Left ventricle myocardium inferior (tissue), 1 donor: ENCODE data around the gene ELF3. TPM values are rescaled to one million over a fixed set of nuclear protein-coding genes. Genes with fewer than 3 reads are reported as not detected.
"Not testable (repeated sequence)": the region's sequence is repeated elsewhere in the genome, so short reads cannot be mapped to it uniquely, and the experiment has no call there.

Experiments
- DNase-seq: peaks from one replicate; pipeline ENCODE4 v3.0.0-alpha.2; 2020
- H3K27ac ChIP-seq: fragments of 200-600 bp; replicated peaks from 2 replicates; pipeline ENCODE4 v1.8.0; 2021
- H3K27me3 ChIP-seq: fragments of 200-600 bp; 2 replicates; pipeline ENCODE4 v1.8.0; 2021; ENCODE audit warnings: low read depth
- H3K36me3 ChIP-seq: fragments of 200-600 bp; 2 replicates; pipeline ENCODE4 v1.8.0; 2021
- H3K4me1 ChIP-seq: fragments of 200-600 bp; 2 replicates; pipeline ENCODE4 v1.8.0; 2021
- H3K4me3 ChIP-seq: fragments of 200-600 bp; 2 replicates; pipeline ENCODE4 v1.8.0; 2021; ENCODE audit warnings: mild to moderate bottlenecking, moderate library complexity
- H3K9me3 ChIP-seq: fragments of 200-600 bp; replicated peaks from 2 replicates; pipeline ENCODE4 v1.8.0; 2021
- intact Hi-C: fragments of 100-400 bp; cut with micrococcal nuclease; formaldehyde crosslinking; loops from one replicate; pipeline ENCODE4 v1.11.0; 2022
- microRNA-seq: library from miRNA; unstranded; fragments of <30 nt; microRNA quantifications from one replicate; pipeline ENCODE4 v1.2.0, GENCODE V29; 2020
- total RNA-seq: library from RNA; stranded (reverse); fragmentation: NEBNext Ultra II Directional; extraction: Animal tissue kit (Norgen Biotek cat#: 25700); gene quantifications from one replicate; pipeline ENCODE4 v1.2.1, GENCODE V29; 2021
- TF ChIP-seq, protein P1 (sequence below): fragments of 200-600 bp; IDR thresholded peaks from 2 replicates; pipeline ENCODE4 v1.8.0; 2021; ENCODE audit warnings: antibody characterized with exemption, mild to moderate bottlenecking, borderline replicate concordance
- donor health status: DM: no; HTN: yes; CAD: no; lungs with severe emphysema.

ELF3 gene
- total RNA-seq, 1 donor from 2014 or later = 0.60 TPM

DNA sequence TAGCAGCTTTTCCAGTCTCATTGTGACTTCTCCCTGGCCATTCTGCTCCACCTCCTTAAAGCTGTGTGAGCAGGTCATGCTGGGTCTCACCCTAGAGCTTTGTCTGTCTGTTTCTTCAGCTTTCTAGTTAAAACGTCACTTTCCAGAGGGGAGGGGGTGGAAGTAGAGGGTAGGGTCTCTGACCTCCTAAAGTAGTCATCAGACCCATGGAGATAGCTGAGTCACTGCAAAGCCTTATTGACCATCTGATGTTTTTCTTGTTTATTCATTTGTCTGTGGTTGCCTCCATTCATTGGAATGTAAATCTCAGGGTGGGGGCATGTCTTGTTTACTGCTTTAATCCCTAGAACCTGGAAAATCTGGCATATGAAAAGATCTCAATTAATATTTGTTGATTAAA lies 52.7 kb downstream of the ELF3 start:
- Histone ChIP-seq H3K36me3 (no peaks in the 10 kb centered on the region), H3K27ac (no peak overlapping the region), H3K4me1 (no peaks in the 10 kb centered on the region), H3K9me3 (no peaks in the 10 kb centered on the region), H3K4me3 (no peak overlapping the region), H3K27me3 (no peaks in the 10 kb centered on the region)
- intact Hi-C loops = no loop called here
- no peak for DNase-seq
- TF ChIP-seq, protein P1, sequence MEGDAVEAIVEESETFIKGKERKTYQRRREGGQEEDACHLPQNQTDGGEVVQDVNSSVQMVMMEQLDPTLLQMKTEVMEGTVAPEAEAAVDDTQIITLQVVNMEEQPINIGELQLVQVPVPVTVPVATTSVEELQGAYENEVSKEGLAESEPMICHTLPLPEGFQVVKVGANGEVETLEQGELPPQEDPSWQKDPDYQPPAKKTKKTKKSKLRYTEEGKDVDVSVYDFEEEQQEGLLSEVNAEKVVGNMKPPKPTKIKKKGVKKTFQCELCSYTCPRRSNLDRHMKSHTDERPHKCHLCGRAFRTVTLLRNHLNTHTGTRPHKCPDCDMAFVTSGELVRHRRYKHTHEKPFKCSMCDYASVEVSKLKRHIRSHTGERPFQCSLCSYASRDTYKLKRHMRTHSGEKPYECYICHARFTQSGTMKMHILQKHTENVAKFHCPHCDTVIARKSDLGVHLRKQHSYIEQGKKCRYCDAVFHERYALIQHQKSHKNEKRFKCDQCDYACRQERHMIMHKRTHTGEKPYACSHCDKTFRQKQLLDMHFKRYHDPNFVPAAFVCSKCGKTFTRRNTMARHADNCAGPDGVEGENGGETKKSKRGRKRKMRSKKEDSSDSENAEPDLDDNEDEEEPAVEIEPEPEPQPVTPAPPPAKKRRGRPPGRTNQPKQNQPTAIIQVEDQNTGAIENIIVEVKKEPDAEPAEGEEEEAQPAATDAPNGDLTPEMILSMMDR = no peak

DNA sequence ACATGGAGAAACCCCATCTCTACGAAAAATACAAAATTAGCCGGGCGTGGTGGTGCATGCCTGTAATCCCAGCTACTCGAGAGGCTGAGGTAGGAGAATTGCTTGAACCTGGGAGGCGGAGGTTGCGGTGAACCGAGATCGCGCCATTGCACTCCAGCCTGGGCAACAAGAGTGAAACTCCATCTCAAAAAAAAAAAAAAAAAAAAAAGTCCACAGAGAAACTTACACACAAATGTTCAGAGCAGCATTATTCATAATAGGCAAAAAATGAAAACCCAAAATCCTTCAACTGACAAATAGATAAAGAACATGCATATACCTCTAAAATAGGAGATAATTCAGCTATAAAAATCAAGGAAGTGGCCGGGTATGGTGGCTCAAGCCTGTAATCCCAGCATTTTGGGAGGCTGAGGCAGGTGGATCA lies 54.5 kb downstream of the ELF3 start:
- H3K36me3 ChIP-seq, H3K4me3 ChIP-seq, intact Hi-C loops, H3K9me3 ChIP-seq, DNase-seq, H3K27me3 ChIP-seq, H3K4me1 ChIP-seq, H3K27ac ChIP-seq: not testable (repeated sequence)

Small RNA genes lying within 50 kb of the gene (microRNA-seq; reads per million reads assigned to microRNA genes)
- not detected for gene MIR6740

Other genes with a start within 250 kb of the ELF3 start
- 20.1 TPM for gene IPO9, start 181.4 kb upstream of the ELF3 start, total RNA-seq
- gene SHISA4, start 121.7 kb upstream of the ELF3 start, total RNA-seq = 191 TPM
- gene LMOD1, start 64.0 kb upstream of the ELF3 start, total RNA-seq = 9.2 TPM
- gene TIMM17A, start 55.1 kb upstream of the ELF3 start, total RNA-seq = 87.5 TPM
- 16.6 TPM for gene RNPEP, start 27.9 kb upstream of the ELF3 start, total RNA-seq
- gene GPR37L1, start 112.3 kb downstream of the ELF3 start, total RNA-seq = 0.05 TPM
- gene ARL8A, start 134.2 kb downstream of the ELF3 start, total RNA-seq = 64.7 TPM
- 0.44 TPM for gene PTPN7, start 150.0 kb downstream of the ELF3 start, total RNA-seq
- 0.60 TPM for gene LGR6, start 183.2 kb downstream of the ELF3 start, total RNA-seq